SH-SY5Y (cell line): ENCODE data around the gene NFASC.

Experiments used
- GATA2 ChIP-seq: IDR thresholded peaks from 2 replicates; pipeline ENCODE4 v1.6.1; 2011; ENCODE audit warnings: mild to moderate bottlenecking, low read depth, low read length
- GATA3 ChIP-seq: IDR thresholded peaks from 2 replicates; pipeline ENCODE4 v1.6.1; 2011; ENCODE audit warnings: low read depth, mild to moderate bottlenecking, low read length, moderate library complexity

Gene NFASC

GRCh38 chr1:205057808-205058575 is 187.3 kb downstream of the NFASC start:
- TF ChIP-seq GATA2 (no peak), GATA3 (no peak)

GRCh38 chr1:205058853-205059252 is 188.2 kb downstream of the NFASC start:
- TF ChIP-seq GATA3 (no peak), GATA2 (no peak)

GRCh38 chr1:205059660-205060059 is 189.0 kb downstream of the NFASC start:
- no peak for TF ChIP-seq GATA2
- no peak for TF ChIP-seq GATA3

- no peak for TF ChIP-seq GATA3
- no peak for TF ChIP-seq GATA2
Measured at GRCh38 chr1:205060746-205061145, 190.1 kb downstream of the NFASC start.

- no peak for TF ChIP-seq GATA2
- no peak for TF ChIP-seq GATA3
Measured at GRCh38 chr1:205061227-205061626, 190.6 kb downstream of the NFASC start.

- TF ChIP-seq GATA2 (no peak), GATA3 (no peak)
Measured at GRCh38 chr1:205061665-205062069, 191.0 kb downstream of the NFASC start.

GRCh38 chr1:205062319-205062718 is 191.7 kb downstream of the NFASC start:
- no peak for TF ChIP-seq GATA2
- TF ChIP-seq GATA3 = no peak

GRCh38 chr1:205062895-205063294 is 192.2 kb downstream of the NFASC start:
- TF ChIP-seq GATA3 (no peak), GATA2 (no peak)

- TF ChIP-seq GATA3 (no peak), GATA2 (no peak)
Measured at GRCh38 chr1:205064301-205064700, 193.6 kb downstream of the NFASC start.

- TF ChIP-seq GATA3 (no peak), GATA2 (no peak)
Measured at GRCh38 chr1:205064741-205065316, 194.2 kb downstream of the NFASC start.

- TF ChIP-seq GATA3 = no peak
- TF ChIP-seq GATA2 = no peak
Measured at GRCh38 chr1:205065666-205066065, 195.0 kb downstream of the NFASC start.

GRCh38 chr1:205066141-205066818 is 195.6 kb downstream of the NFASC start:
- TF ChIP-seq GATA3 (no peak), GATA2 (no peak)

GRCh38 chr1:205067031-205067430 is 196.4 kb downstream of the NFASC start:
- TF ChIP-seq GATA3 = no peak
- no peak for TF ChIP-seq GATA2

- TF ChIP-seq GATA3 (no peak), GATA2 (no peak)
Measured at GRCh38 chr1:205068001-205068400, 197.3 kb downstream of the NFASC start.
